Measurements from ENCODE around the gene WDR44.

- TF ChIP-seq CTCF (IDR thresholded peaks at IDR 0.05; ENCODE audit: low read depth, low read length) (no peak), EZH2phosphoT487 (IDR thresholded peaks at IDR 0.05; ENCODE audit: low read depth) (no peak)
Measured at GRCh38 chrX:118347736-118348135, 1.8 kb downstream of the WDR44 start.
